WTC11 (cell line): ENCODE measurements around the gene ATP8B4. TPM values are rescaled to one million over a fixed set of nuclear protein-coding genes. Genes with fewer than 3 reads are reported as not detected.

Experiments used
- ATAC-seq: fragments of 200-7000 bp; cut with Tn5 transposase; 2 replicates; pipeline ENCODE4 v1.10.0; 2021; ENCODE audit warnings: mild to moderate bottlenecking, moderate library complexity
- CTCF ChIA-PET: fragments of 300-600 bp; sonication (Branson Sonifier 250); formaldehyde crosslinking; loops from one replicate; lab custom pipeline; 2021; ENCODE audit warnings: antibody characterized with exemption; lab: Charles Lee
- POLR2A ChIA-PET: fragments of 350-600 bp; sonication (Branson Sonifier 250); formaldehyde crosslinking; loops from one replicate; lab custom pipeline; 2021; ENCODE audit warnings: antibody characterized with exemption; lab: Charles Lee
- DNase-seq: peaks from one replicate; pipeline ENCODE4 v3.0.0; 2021; ENCODE audit warnings: low spot score
- H3K27ac Mint-ChIP-seq: 2 replicates; pipeline ENCODE4 v1.8.0; 2021; ENCODE audit warnings: mixed read lengths
- H3K27me3 Mint-ChIP-seq: 2 replicates; pipeline ENCODE4 v1.8.0; 2021; ENCODE audit warnings: low read depth, mild to moderate bottlenecking, moderate library complexity, mixed read lengths
- H3K36me3 Mint-ChIP-seq: 2 replicates; pipeline ENCODE4 v1.8.0; 2021; ENCODE audit warnings: mixed read lengths
- H3K4me1 Mint-ChIP-seq: 2 replicates; pipeline ENCODE4 v1.8.0; 2022; ENCODE audit warnings: mixed read lengths
- H3K4me3 Mint-ChIP-seq: 2 replicates; pipeline ENCODE4 v1.8.0; 2021; ENCODE audit warnings: mild to moderate bottlenecking, moderate library complexity, mixed read lengths
- H3K9me3 Mint-ChIP-seq: 2 replicates; pipeline ENCODE4 v1.8.0; 2021; ENCODE audit warnings: mixed read lengths
- AR ChIP-seq: fragments of 250-450 bp; sonication (Bioruptor Pico); IDR thresholded peaks from 2 replicates; pipeline ENCODE4 v1.9.0; 2021; ENCODE audit warnings: mild to moderate bottlenecking
- ATF3 ChIP-seq: sonication (generic); formaldehyde crosslinking; conservative IDR thresholded peaks from 2 replicates; pipeline ENCODE4 v1.8.1; 2022; ENCODE audit warnings: mild to moderate bottlenecking, missing genetic modification reagents
- CREB1 ChIP-seq: sonication (generic); formaldehyde crosslinking; IDR thresholded peaks from 2 replicates; pipeline ENCODE4 v1.8.0; 2023; ENCODE audit warnings: mild to moderate bottlenecking, missing genetic modification reagents
- CREM ChIP-seq: sonication (generic); formaldehyde crosslinking; IDR thresholded peaks from 2 replicates; pipeline ENCODE4 v1.8.1; 2022; ENCODE audit warnings: mild to moderate bottlenecking, missing genetic modification reagents, moderate library complexity
- ERG ChIP-seq: fragments of 250-450 bp; sonication (Bioruptor Pico); IDR thresholded peaks from 2 replicates; pipeline ENCODE4 v1.8.0; 2021; ENCODE audit warnings: mild to moderate bottlenecking
- ETV6 ChIP-seq: sonication (generic); formaldehyde crosslinking; IDR thresholded peaks from 2 replicates; pipeline ENCODE4 v1.8.1; 2022; ENCODE audit warnings: mild to moderate bottlenecking, missing genetic modification reagents
- FOXJ3 ChIP-seq: sonication (generic); formaldehyde crosslinking; IDR thresholded peaks from 2 replicates; pipeline ENCODE4 v1.9.0; 2021; ENCODE audit warnings: missing genetic modification reagents, mild to moderate bottlenecking, borderline replicate concordance
- FOXK1 ChIP-seq: sonication (generic); formaldehyde crosslinking; IDR thresholded peaks from 2 replicates; pipeline ENCODE4 v1.8.0; 2022; ENCODE audit warnings: mild to moderate bottlenecking, moderate library complexity, missing genetic modification reagents
- GABPB1 ChIP-seq: sonication (generic); formaldehyde crosslinking; IDR thresholded peaks from 2 replicates; pipeline ENCODE4 v1.8.1; 2023; ENCODE audit warnings: mild to moderate bottlenecking, missing genetic modification reagents
- IRF1 ChIP-seq: sonication (generic); formaldehyde crosslinking; IDR thresholded peaks from 2 replicates; pipeline ENCODE4 v1.8.0; 2023; ENCODE audit warnings: missing genetic modification reagents
- JAZF1 ChIP-seq: fragments of 250-450 bp; sonication (Bioruptor Pico); IDR thresholded peaks from 2 replicates; pipeline ENCODE4 v1.9.0; 2021; ENCODE audit warnings: moderate library complexity, mild to moderate bottlenecking, inconsistent platforms
- NR1H2 ChIP-seq: sonication (generic); formaldehyde crosslinking; IDR thresholded peaks from 2 replicates; pipeline ENCODE4 v1.9.0; 2021; ENCODE audit warnings: mild to moderate bottlenecking, moderate library complexity, missing genetic modification reagents
- NR2C2 ChIP-seq: sonication (generic); formaldehyde crosslinking; IDR thresholded peaks from 2 replicates; pipeline ENCODE4 v1.8.0; 2022; ENCODE audit warnings: mild to moderate bottlenecking, missing genetic modification reagents
- RORB ChIP-seq: fragments of 250-450 bp; sonication (Bioruptor Pico); IDR thresholded peaks from 2 replicates; pipeline ENCODE4 v1.9.0; 2021; ENCODE audit warnings: mild to moderate bottlenecking
- TCF7 ChIP-seq: sonication (generic); formaldehyde crosslinking; IDR thresholded peaks from 2 replicates; pipeline ENCODE4 v1.8.0; 2022; ENCODE audit warnings: mild to moderate bottlenecking, low read depth, missing genetic modification reagents, moderate library complexity
- USF2 ChIP-seq: sonication (generic); formaldehyde crosslinking; IDR thresholded peaks from 2 replicates; pipeline ENCODE4 v1.8.1; 2023; ENCODE audit warnings: mild to moderate bottlenecking, missing genetic modification reagents, moderate library complexity
- ZBTB43 ChIP-seq: sonication (generic); formaldehyde crosslinking; IDR thresholded peaks from 2 replicates; pipeline ENCODE4 v1.8.1; 2023; ENCODE audit warnings: mild to moderate bottlenecking, missing genetic modification reagents
- ZMAT4 ChIP-seq: fragments of 250-450 bp; sonication (Bioruptor Pico); IDR thresholded peaks from 2 replicates; pipeline ENCODE4 v1.9.0; 2021; ENCODE audit warnings: mild to moderate bottlenecking
- ZNF532 ChIP-seq: fragments of 250-450 bp; sonication (Bioruptor Pico); IDR thresholded peaks from 2 replicates; pipeline ENCODE4 v1.9.0; 2021; ENCODE audit warnings: mild to moderate bottlenecking, borderline replicate concordance
- total RNA-seq: library from RNA; stranded (reverse); gene quantifications from 3 replicates; pipeline ENCODE4 v1.2.3, GENCODE V29; 2021

ATP8B4 gene
- total RNA-seq, 1 experiment from 2014 or later = 0.37 TPM

GRCh38 chr15:50137893-50138292 lies 18.9 kb upstream of the ATP8B4 start:
- ChIA-PET CTCF (interaction anchor here (0.7 to 1.9 kb wide), 6 partner anchors 10 to 667 kb away, joined by 3 to 10 read pairs (median 6); partner anchors contain the start of gene ATP8B4), POLR2A (no interaction called here)
- no peak overlapping the region for H3K4me3 Mint-ChIP-seq
- H3K27ac Mint-ChIP-seq = no peak overlapping the region
- no peaks in the 10 kb centered on the region for H3K36me3 Mint-ChIP-seq
- no peak for ATAC-seq
- TF ChIP-seq CREM = no peak
- no peak for TF ChIP-seq CREB1 (CRISPR knock-in tag)
- TF ChIP-seq TCF7 (CRISPR knock-in tag) = no peak
- no peaks in the 10 kb centered on the region for H3K27me3 Mint-ChIP-seq
- 0 out of 2 replicates have a peak, but pooled peaks cover 3% of the 10 kb centered on the region for H3K4me1 Mint-ChIP-seq
- DNase-seq = no peak
- no peaks in the 10 kb centered on the region for H3K9me3 Mint-ChIP-seq

GRCh38 chr15:50137330-50137761 lies 18.3 kb upstream of the ATP8B4 start:
- Mint-ChIP-seq H3K27me3 (no peaks in the 10 kb centered on the region), H3K9me3 (peaks cover 4% of the 10 kb centered on the region), H3K27ac (no peak overlapping the region), H3K4me1 (0 out of 2 replicates have a peak, but pooled peaks cover 3% of the 10 kb centered on the region), H3K36me3 (peaks cover 3% of the 10 kb centered on the region; the same call in 1 of the 2 replicates), H3K4me3 (no peak overlapping the region)
- DNase-seq = no peak
- POLR2A ChIA-PET = no interaction called here
- TF ChIP-seq NR2C2 (CRISPR knock-in tag) = no peak
- no peak for TF ChIP-seq FOXJ3 (CRISPR knock-in tag)
- no peak for TF ChIP-seq ATF3 (CRISPR knock-in tag)
- no peak for TF ChIP-seq JAZF1 (CRISPR knock-in tag)
- TF ChIP-seq USF2 (CRISPR knock-in tag) = no peak
- TF ChIP-seq NR1H2 (CRISPR knock-in tag) = no peak
- TF ChIP-seq GABPB1 (CRISPR knock-in tag) = no peak
- TF ChIP-seq ZBTB43 (CRISPR knock-in tag) = no peak
- TF ChIP-seq ETV6 (CRISPR knock-in tag) = no peak
- no peak for TF ChIP-seq RORB (CRISPR knock-in tag)
- TF ChIP-seq AR = no peak
- no peak for TF ChIP-seq FOXK1 (CRISPR knock-in tag)
- TF ChIP-seq ERG (CRISPR knock-in tag) = no peak
- no peak for TF ChIP-seq ZNF532 (CRISPR knock-in tag)
- TF ChIP-seq ZMAT4 (CRISPR knock-in tag) = no peak
- TF ChIP-seq IRF1 = no peak
- CTCF ChIA-PET = interaction anchor here (0.7 to 1.9 kb wide), 6 partner anchors 9 to 666 kb away, joined by 3 to 10 read pairs (median 6); partner anchors contain the start of gene ATP8B4
- no peak for ATAC-seq
